ENCODE data around the gene NEIL3.

- TF ChIP-seq POLR2A (IDR thresholded peaks at IDR 0.05) = no peak
- no peak for TF ChIP-seq CTCF (IDR thresholded peaks at IDR 0.05)
- peak; percentile 31 to 36 for TF ChIP-seq POLR2AphosphoS5 (IDR thresholded peaks at IDR 0.05; ENCODE audit: insufficient read depth in 1 of 2, low read depth in 1 of 2)
These were observed at the start of gene NEIL3 for GRCh38 chr4:177309522-177310371.
